T-helper 1 cell treated with Interleukin-12 subunit alpha and Interleukin-12 subunit beta and Interleukin-4 antibody, amounts not matched to agents 30 μg/mL and 1 μg/mL, for 36 hours (primary cell): ENCODE measurements around the gene OR10C1.

Experiments
- H3K27ac Mint-ChIP-seq: one replicate; pipeline ENCODE4 v1.8.0; 2021; ENCODE audit warnings: mild to moderate bottlenecking, mixed read lengths
- H3K27me3 Mint-ChIP-seq: one replicate; pipeline ENCODE4 v1.8.0; 2021; ENCODE audit warnings: low read depth, mixed read lengths
- H3K36me3 Mint-ChIP-seq: one replicate; pipeline ENCODE4 v1.8.0; 2021; ENCODE audit warnings: low read depth, mixed read lengths
- H3K4me1 Mint-ChIP-seq: one replicate; pipeline ENCODE4 v1.8.0; 2021; ENCODE audit warnings: low read depth, mixed read lengths
- H3K4me3 Mint-ChIP-seq: one replicate; pipeline ENCODE4 v1.8.0; 2021; ENCODE audit warnings: mild to moderate bottlenecking, moderate library complexity, mixed read lengths
- H3K9me3 Mint-ChIP-seq: one replicate; pipeline ENCODE4 v1.8.0; 2021; ENCODE audit warnings: mixed read lengths

The OR10C1 gene

DNA sequence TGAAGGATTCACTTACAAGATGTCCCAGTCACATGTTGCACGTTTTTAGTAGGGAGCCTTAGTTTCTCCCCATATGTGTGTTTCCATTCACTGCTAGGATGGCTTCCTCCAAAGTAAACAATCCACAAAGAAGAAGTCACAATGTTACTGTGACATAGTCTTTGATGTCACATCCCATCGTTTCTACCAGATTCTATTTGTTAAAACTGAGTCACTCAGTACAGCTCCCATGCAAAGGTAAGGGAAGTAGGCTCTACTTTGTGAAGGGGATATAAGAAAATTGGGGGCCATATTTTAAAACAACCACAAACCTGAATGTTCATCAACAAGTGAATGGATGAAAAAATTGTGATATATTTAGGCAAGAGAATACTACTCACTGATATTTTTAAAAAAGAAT, 17.9 kb downstream of the OR10C1 start, which contains the start of the genes OR11A1 and OR2H1:
OR11A1 (minus strand) TSS at position 101 of the 400 bp plus-strand sequence. CDS start 29,430 bp downstream, outside the sequence.
OR2H1 (plus strand) TSS at position 185 of the 400 bp plus-strand sequence. CDS start 4,615 bp downstream, outside the sequence.
- no peaks in the 10 kb centered on the region for H3K4me1 Mint-ChIP-seq
- no peaks in the 10 kb centered on the region for H3K9me3 Mint-ChIP-seq
- peaks cover 16% of the 10 kb centered on the region for H3K27me3 Mint-ChIP-seq
- no peak within 1 kb of the TSS for H3K27ac Mint-ChIP-seq
- H3K4me3 Mint-ChIP-seq: no peak within 1 kb of the TSS
- H3K36me3 Mint-ChIP-seq: no peaks in the 10 kb centered on the region

- no peak overlapping the region for H3K27ac Mint-ChIP-seq
- H3K4me1 Mint-ChIP-seq: no peaks in the 10 kb centered on the region
- no peaks in the 10 kb centered on the region for H3K36me3 Mint-ChIP-seq
- no peak overlapping the region for H3K4me3 Mint-ChIP-seq
- no peaks in the 10 kb centered on the region for H3K9me3 Mint-ChIP-seq
- H3K27me3 Mint-ChIP-seq: peaks cover 15% of the 10 kb centered on the region
Measured at GRCh38 chr6:29461021-29461814, 22.1 kb downstream of the OR10C1 start.

DNA sequence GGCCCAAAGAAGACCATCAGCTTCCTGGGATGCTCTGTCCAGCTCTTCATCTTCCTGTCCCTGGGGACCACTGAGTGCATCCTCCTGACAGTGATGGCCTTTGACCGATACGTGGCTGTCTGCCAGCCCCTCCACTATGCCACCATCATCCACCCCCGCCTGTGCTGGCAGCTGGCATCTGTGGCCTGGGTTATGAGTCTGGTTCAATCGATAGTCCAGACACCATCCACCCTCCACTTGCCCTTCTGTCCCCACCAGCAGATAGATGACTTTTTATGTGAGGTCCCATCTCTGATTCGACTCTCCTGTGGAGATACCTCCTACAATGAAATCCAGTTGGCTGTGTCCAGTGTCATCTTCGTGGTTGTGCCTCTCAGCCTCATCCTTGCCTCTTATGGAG, 22.9 kb downstream of the OR10C1 start:
- Mint-ChIP-seq H3K27ac (no peak overlapping the region), H3K9me3 (no peaks in the 10 kb centered on the region), H3K4me3 (no peak overlapping the region), H3K4me1 (no peaks in the 10 kb centered on the region), H3K36me3 (no peaks in the 10 kb centered on the region), H3K27me3 (peaks cover 15% of the 10 kb centered on the region)

DNA sequence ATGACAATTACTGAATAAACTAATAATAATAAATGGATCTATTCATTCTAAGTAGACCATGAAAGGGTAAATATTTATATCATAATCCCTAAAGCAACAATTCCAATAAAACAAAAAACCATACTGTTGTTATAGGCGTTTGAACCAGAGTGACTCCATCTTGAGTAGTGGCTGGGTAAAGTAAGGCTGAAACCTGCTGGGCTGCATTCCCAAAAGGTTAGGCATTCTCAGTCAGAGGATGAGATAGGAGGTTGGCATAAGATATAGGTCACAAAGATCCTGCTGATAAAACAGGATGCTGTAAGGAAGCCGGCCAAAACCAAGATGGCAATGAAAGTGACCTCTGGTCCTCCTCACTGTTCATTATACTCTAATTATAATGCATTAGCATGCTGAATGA, 26.2 kb downstream of the OR10C1 start:
- H3K27me3 Mint-ChIP-seq: peaks cover 6% of the 10 kb centered on the region
- no peak overlapping the region for H3K4me3 Mint-ChIP-seq
- H3K4me1 Mint-ChIP-seq: no peaks in the 10 kb centered on the region
- H3K27ac Mint-ChIP-seq: no peak overlapping the region
- H3K9me3 Mint-ChIP-seq: no peaks in the 10 kb centered on the region
- no peaks in the 10 kb centered on the region for H3K36me3 Mint-ChIP-seq

- Mint-ChIP-seq H3K36me3 (no peaks in the 10 kb centered on the region), H3K9me3 (no peaks in the 10 kb centered on the region), H3K27me3 (peaks cover 9% of the 10 kb centered on the region), H3K4me1 (no peaks in the 10 kb centered on the region), H3K4me3 (no peak overlapping the region), H3K27ac (no peak overlapping the region)
Measured at GRCh38 chr6:29465801-29466200, 26.7 kb downstream of the OR10C1 start.

DNA sequence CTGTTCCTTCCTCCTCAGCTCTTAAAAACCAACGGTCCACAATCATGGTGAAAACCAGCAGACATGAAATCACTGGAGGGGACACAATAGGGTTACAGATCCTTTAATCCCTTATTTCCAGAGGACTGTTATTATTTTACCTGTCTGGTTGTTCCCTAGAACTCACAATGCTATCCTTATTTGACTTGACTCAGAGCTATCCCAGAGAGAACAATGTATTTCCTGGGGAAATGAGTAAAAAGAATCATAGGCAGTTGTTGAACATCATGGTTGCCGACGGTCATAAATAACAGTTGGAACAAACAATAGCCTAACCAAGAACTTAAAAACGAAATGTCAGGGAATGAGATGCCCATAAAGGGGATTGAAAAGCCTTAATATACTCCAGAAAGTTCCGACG, 27.1 kb downstream of the OR10C1 start:
- peaks cover 9% of the 10 kb centered on the region for H3K27me3 Mint-ChIP-seq
- no peak overlapping the region for H3K27ac Mint-ChIP-seq
- H3K4me3 Mint-ChIP-seq: no peak overlapping the region
- no peaks in the 10 kb centered on the region for H3K9me3 Mint-ChIP-seq
- no peaks in the 10 kb centered on the region for H3K36me3 Mint-ChIP-seq
- H3K4me1 Mint-ChIP-seq: no peaks in the 10 kb centered on the region

- H3K4me3 Mint-ChIP-seq: no peak overlapping the region
- H3K27ac Mint-ChIP-seq: no peak overlapping the region
- H3K27me3 Mint-ChIP-seq: peaks cover 7% of the 10 kb centered on the region
- H3K36me3 Mint-ChIP-seq: no peaks in the 10 kb centered on the region
- H3K4me1 Mint-ChIP-seq: no peaks in the 10 kb centered on the region
- H3K9me3 Mint-ChIP-seq: no peaks in the 10 kb centered on the region
Measured at GRCh38 chr6:29474996-29475395, 35.9 kb downstream of the OR10C1 start.

DNA sequence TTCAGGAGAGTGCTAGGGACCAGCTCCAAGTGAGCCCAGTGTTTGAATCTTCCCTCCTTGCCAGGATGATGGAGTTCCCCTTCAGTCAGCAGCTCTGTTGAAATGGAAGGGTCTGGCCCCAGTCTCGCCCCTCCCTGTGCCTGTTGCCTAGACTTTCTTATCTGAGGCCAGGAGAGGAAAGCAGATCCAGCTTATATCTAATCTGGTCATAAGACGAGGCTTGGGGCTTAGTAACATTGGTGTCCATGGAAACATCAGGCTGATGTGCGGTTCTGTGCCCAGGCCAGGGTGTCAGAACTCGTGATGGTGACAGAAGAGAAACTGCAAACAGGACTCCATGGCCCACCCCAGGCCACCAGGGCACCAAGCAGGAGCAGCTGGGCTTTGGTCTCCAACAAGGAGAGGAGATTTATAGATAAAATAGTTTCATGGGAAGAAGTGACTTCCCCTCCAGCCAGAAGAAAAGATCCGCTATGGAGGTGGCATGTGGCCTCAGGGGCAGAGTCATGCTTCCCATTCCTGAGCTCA, 38.9 kb downstream of the OR10C1 start:
- H3K27ac Mint-ChIP-seq: no peak overlapping the region
- H3K36me3 Mint-ChIP-seq: no peaks in the 10 kb centered on the region
- no peak overlapping the region for H3K4me3 Mint-ChIP-seq
- H3K9me3 Mint-ChIP-seq: no peaks in the 10 kb centered on the region
- no peaks in the 10 kb centered on the region for H3K4me1 Mint-ChIP-seq
- H3K27me3 Mint-ChIP-seq: peaks cover 15% of the 10 kb centered on the region

GRCh38 chr6:29478740-29479139, 39.6 kb downstream of the OR10C1 start:
- H3K4me1 Mint-ChIP-seq: no peaks in the 10 kb centered on the region
- H3K27ac Mint-ChIP-seq: no peak overlapping the region
- peaks cover 15% of the 10 kb centered on the region for H3K27me3 Mint-ChIP-seq
- H3K9me3 Mint-ChIP-seq: no peaks in the 10 kb centered on the region
- H3K4me3 Mint-ChIP-seq: no peak overlapping the region
- no peaks in the 10 kb centered on the region for H3K36me3 Mint-ChIP-seq

GRCh38 chr6:29479560-29479959, 40.5 kb downstream of the OR10C1 start:
- Mint-ChIP-seq H3K4me1 (no peaks in the 10 kb centered on the region), H3K27ac (no peak overlapping the region), H3K27me3 (peaks cover 15% of the 10 kb centered on the region), H3K9me3 (no peaks in the 10 kb centered on the region), H3K36me3 (no peaks in the 10 kb centered on the region), H3K4me3 (no peak overlapping the region)

DNA sequence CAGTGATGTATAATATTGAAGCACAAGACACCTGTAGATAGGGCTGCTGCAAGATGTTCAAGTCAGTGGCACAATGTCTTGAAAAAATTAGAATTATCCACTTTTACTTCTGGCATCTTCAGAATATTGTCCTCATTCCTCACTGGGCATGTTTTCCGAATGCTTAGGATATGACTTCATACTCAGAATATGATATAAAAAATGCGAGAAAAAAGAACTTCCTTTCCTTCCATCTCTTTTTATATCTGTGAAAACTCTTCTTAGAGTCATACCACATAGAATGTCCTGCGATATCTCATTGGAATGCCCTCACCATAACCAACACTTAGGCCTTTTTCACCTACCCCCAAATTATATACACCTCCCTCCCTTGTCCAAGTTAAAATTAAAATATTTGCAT, 44.1 kb downstream of the OR10C1 start:
- Mint-ChIP-seq H3K4me3 (no peak overlapping the region), H3K36me3 (no peaks in the 10 kb centered on the region), H3K9me3 (no peaks in the 10 kb centered on the region), H3K4me1 (no peaks in the 10 kb centered on the region), H3K27me3 (peaks cover 19% of the 10 kb centered on the region), H3K27ac (no peak overlapping the region)

DNA sequence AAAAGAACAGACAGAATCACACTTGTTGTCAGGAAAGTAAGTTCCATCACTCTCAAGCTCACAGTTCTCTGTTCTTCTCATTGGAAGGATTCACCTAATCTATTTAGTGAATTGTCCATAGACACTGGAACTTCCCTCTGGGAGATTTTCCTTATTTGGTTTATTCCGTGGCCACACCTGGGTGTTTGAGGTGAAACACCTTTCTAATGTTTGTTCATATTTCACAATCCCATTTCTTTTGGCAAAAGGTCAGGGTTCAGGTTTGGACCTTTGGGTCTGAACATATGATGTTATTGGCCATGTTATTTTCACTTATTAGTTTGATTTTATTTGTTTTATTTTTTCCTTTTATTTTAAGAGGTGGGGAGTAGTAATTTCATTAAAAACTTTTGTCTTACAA, 44.6 kb downstream of the OR10C1 start:
- Mint-ChIP-seq H3K27me3 (peaks cover 19% of the 10 kb centered on the region), H3K27ac (no peak overlapping the region), H3K4me1 (no peaks in the 10 kb centered on the region), H3K36me3 (no peaks in the 10 kb centered on the region), H3K9me3 (no peaks in the 10 kb centered on the region), H3K4me3 (no peak overlapping the region)

- H3K27me3 Mint-ChIP-seq: peaks cover 15% of the 10 kb centered on the region
- H3K4me3 Mint-ChIP-seq: no peak overlapping the region
- H3K27ac Mint-ChIP-seq: no peak overlapping the region
- H3K9me3 Mint-ChIP-seq: no peaks in the 10 kb centered on the region
- no peaks in the 10 kb centered on the region for H3K4me1 Mint-ChIP-seq
- no peaks in the 10 kb centered on the region for H3K36me3 Mint-ChIP-seq
Measured at GRCh38 chr6:29486577-29486976, 47.5 kb downstream of the OR10C1 start.

GRCh38 chr6:29487131-29487530, 48.0 kb downstream of the OR10C1 start:
- Mint-ChIP-seq H3K4me3 (no peak overlapping the region), H3K4me1 (no peaks in the 10 kb centered on the region), H3K36me3 (no peaks in the 10 kb centered on the region), H3K9me3 (no peaks in the 10 kb centered on the region), H3K27me3 (peaks cover 11% of the 10 kb centered on the region), H3K27ac (no peak overlapping the region)

GRCh38 chr6:29487660-29488059, 48.6 kb downstream of the OR10C1 start, which contains the start of gene MAS1L:
TSS of gene MAS1L (minus strand) at chr6:29487956. CDS start at chr6:29487902, 54 bp downstream.
- H3K27me3 Mint-ChIP-seq: peaks cover 6% of the 10 kb centered on the region

More at GRCh38 chr6:29487660-29488059, 48.6 kb downstream of the OR10C1 start, which contains the start of gene MAS1L:
- no peaks in the 10 kb centered on the region for H3K9me3 Mint-ChIP-seq
- no peaks in the 10 kb centered on the region for H3K4me1 Mint-ChIP-seq
- no peak within 1 kb of the TSS for H3K27ac Mint-ChIP-seq
- no peak within 1 kb of the TSS for H3K4me3 Mint-ChIP-seq
- no peaks in the 10 kb centered on the region for H3K36me3 Mint-ChIP-seq
